ENCODE results near the gene GLB1L3. TPM values are rescaled to one million over a fixed set of nuclear protein-coding genes. Genes with fewer than 3 reads are reported as not detected.
"Not testable (repeated sequence)": the region's sequence is repeated elsewhere in the genome, so short reads cannot be mapped to it uniquely, and the experiment has no call there.

The GLB1L3 gene
- total and polyA plus RNA-seq, 2 of the 4 experiments (the other 2 are of a cell fraction): not detected

DNA sequence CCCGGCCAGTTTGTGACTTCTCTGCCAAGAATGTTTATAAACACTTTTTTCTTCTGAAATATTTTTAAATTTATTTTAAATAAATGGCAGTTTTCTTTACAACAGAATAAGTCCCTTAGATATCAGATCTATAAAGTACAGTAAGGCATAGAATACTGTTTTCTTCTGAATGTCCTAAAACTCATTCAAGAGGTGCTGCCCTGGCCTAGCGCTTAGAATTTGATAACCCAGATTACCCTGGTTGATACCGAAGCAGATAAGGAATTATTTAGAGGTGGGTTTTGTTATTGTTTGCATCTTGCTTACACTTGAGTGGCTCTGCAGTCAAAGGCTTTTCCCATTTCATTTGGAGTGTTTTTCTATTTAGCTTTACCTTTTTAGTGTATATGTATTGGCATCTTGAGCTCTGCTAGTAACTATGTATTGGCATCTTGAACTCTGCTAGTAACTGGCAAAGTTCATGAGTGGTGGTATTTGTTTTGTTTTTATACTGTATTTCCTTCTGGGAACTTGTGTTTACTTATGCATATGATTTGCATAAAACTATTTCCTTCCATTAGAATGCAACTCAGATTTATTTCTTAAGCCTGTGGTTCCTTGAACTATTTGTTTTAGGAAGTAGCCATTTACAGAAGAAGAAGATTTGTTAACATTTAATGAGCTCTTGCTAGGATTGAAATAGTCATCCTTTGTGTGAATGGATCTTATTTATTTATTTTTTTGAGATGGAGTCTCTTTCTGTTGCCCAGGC is 21.6 kb upstream of the GLB1L3 start (continued):
- TF ChIP-seq RCOR1 (IDR thresholded peaks at IDR 0.05; ENCODE audit: insufficient replicate concordance, low read length) (no peak), RAD21 (IDR thresholded peaks at IDR 0.05; ENCODE audit: low read length) (no peak), MXI1 (IDR thresholded peaks at IDR 0.05; ENCODE audit: borderline replicate concordance, low read depth, low read length) (no peak), CHD1 (IDR thresholded peaks at IDR 0.05; ENCODE audit: low read depth, low read length) (no peak)
- TF ChIP-seq, protein P1, sequence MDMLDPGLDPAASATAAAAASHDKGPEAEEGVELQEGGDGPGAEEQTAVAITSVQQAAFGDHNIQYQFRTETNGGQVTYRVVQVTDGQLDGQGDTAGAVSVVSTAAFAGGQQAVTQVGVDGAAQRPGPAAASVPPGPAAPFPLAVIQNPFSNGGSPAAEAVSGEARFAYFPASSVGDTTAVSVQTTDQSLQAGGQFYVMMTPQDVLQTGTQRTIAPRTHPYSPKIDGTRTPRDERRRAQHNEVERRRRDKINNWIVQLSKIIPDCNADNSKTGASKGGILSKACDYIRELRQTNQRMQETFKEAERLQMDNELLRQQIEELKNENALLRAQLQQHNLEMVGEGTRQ (IDR thresholded peaks at IDR 0.05; ENCODE audit: low read depth, low read length): no peak

DNA sequence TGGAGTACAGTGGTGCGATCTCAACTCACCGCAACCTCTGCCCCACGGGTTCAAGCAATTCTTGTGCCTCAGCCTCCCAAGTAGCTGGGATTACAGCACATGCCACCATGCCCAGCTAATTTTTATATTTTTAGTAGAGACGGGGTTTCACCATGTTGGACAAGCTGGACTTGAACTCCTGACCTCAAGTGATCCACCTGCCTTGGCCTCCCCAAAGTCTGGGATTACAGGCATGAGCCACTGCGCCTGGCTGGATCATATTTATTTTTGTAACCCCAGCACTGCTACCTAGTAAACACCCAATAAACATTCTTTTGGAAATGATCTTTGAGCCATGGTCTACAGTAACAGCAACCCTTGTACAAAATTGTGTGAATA is 21.0 kb upstream of the GLB1L3 start:
- H3K14ac ChIP-seq (replicated peaks; ENCODE audit: low read depth, low read length); H3K56ac ChIP-seq (ENCODE audit: extremely low read depth, insufficient read depth, low read length); H3K27me3 ChIP-seq (ENCODE audit: control insufficient read depth, insufficient read depth, low read length); H3K9me3 ChIP-seq (ENCODE audit: control insufficient read depth, insufficient read depth, low read length); POLR2A ChIA-PET (ENCODE audit: unreplicated experiment); H3K23ac ChIP-seq (ENCODE audit: low read depth, low read length); H3K9ac ChIP-seq (ENCODE audit: low read depth, low read length); H4K20me1 ChIP-seq (ENCODE audit: insufficient read depth, low read length); H2BK15ac ChIP-seq (ENCODE audit: low read depth, low read length); H2BK5ac ChIP-seq (ENCODE audit: low read depth, low read length, poor library complexity, severe bottlenecking); H2BK120ac ChIP-seq (ENCODE audit: low read depth, low read length); dilution Hi-C loops (cut with HindIII; ENCODE audit: low sequenced_read_pairs, unreplicated experiment); H3K18ac ChIP-seq (ENCODE audit: low read depth, low read length); H3K4me2 ChIP-seq (ENCODE audit: low read depth, low read length); H3K4ac ChIP-seq (ENCODE audit: low read depth, low read length); H4K91ac ChIP-seq (ENCODE audit: insufficient read depth, low read depth, low read length); ATAC-seq (ENCODE audit: low read depth); H2AK9ac ChIP-seq (replicated peaks; ENCODE audit: low read depth, low read length, poor library complexity); H4K8ac ChIP-seq (ENCODE audit: low read depth in 2 of 2, low read length in 2 of 2); H3K9me1 ChIP-seq (ENCODE audit: insufficient read depth, low read length); DNase-seq; H2BK20ac ChIP-seq (ENCODE audit: low read depth, low read length); H3K4me1 ChIP-seq (ENCODE audit: control insufficient read depth, insufficient read depth, low read length); H2AK5ac ChIP-seq (ENCODE audit: low read depth, low read length); H2AFZ ChIP-seq (replicated peaks; ENCODE audit: low read length, poor library complexity); H3K4me3 ChIP-seq (ENCODE audit: insufficient read depth, low read depth, low read length); H3K27ac ChIP-seq (ENCODE audit: insufficient read depth, low read length); CTCF ChIA-PET; H4K5ac ChIP-seq (ENCODE audit: low read depth, low read length): not testable (repeated sequence)
- in situ Hi-C loops (cut with MboI; ENCODE audit: low sequenced_read_pairs) (loop anchor here (10.0 kb wide), 1 partner anchor 210 kb away; no protein-coding TSS in a partner anchor), intact Hi-C loops (cut with micrococcal nuclease) (loop anchor here (10.0 kb wide), 1 partner anchor 210 kb away; no protein-coding TSS in a partner anchor)
- BruUV-seq (replicated peaks): TSS peak; percentile 20
- 92% methylated on average over 2 of the region's 5 CpGs; no CpG with 5 or more reads in 1 of the 2 experiments for WGBS, 2 experiments (ENCODE audit: extremely low coverage in 2 of 2, insufficient read length in 1 of 2)
- peaks cover 11 to 28% of the 10 kb centered on the region in 2 experiments for H3K79me1 ChIP-seq (ENCODE audit: low read depth in 1 of 2, low read length in 2 of 2)
- peaks cover 23% of the 10 kb centered on the region for H3K36me3 ChIP-seq (ENCODE audit: control insufficient read depth, insufficient read depth, low read length)

Data from IMR-90 (cell line).